Fibroblast of lung (primary cell): Measurements from ENCODE around the gene MIXL1. TPM values are rescaled to one million over a fixed set of nuclear protein-coding genes. Genes with fewer than 3 reads are reported as not detected.

Experiments used
- DNase-seq, 2 donors: peaks; one replicate each; pipeline versions ENCODE4 v3.0.0 to v3.0.0-alpha.2; 2010; ENCODE audit warnings: low read depth in 2 of 2
- H2AFZ ChIP-seq: 2 replicates; pipeline ENCODE4 v1.5.1; 2012; ENCODE audit warnings: low read length, control low read depth, inconsistent platforms
- H3K27ac ChIP-seq: 2 replicates; pipeline ENCODE4 v1.5.1; 2011; ENCODE audit warnings: low read length, control low read depth; ENCODE audit not compliant: insufficient read depth
- H3K27me3 ChIP-seq: 2 replicates; pipeline ENCODE4 v1.5.1; 2011; ENCODE audit warnings: mild to moderate bottlenecking, low read length; ENCODE audit not compliant: control insufficient read depth, insufficient read depth
- H3K36me3 ChIP-seq: 2 replicates; pipeline ENCODE4 v1.5.1; 2011; ENCODE audit warnings: low read length; ENCODE audit not compliant: control insufficient read depth, insufficient read depth
- H3K4me1 ChIP-seq: 2 replicates; pipeline ENCODE4 v1.5.1; 2011; ENCODE audit warnings: low read length; ENCODE audit not compliant: control insufficient read depth, insufficient read depth; ENCODE audit errors: extremely low read depth
- H3K4me2 ChIP-seq: 2 replicates; pipeline ENCODE4 v1.5.1; 2011; ENCODE audit warnings: low read length, control low read depth; ENCODE audit not compliant: insufficient read depth; ENCODE audit errors: extremely low read depth
- H3K4me3 ChIP-seq, 4 experiments: fragments of 200-600 bp in 1 of 4; sonication (generic) in 1 of 4; replicated peaks in 1 of 4; 2 replicates each; pipeline ENCODE4 v1.5.1; 2011 to 2016; ENCODE audit warnings: low read length in 4 of 4, low read depth in 3 of 4, mild to moderate bottlenecking in 3 of 4, control low read depth in 2 of 4, inconsistent platforms in 1 of 4, mixed read lengths in 1 of 4; ENCODE audit not compliant: insufficient read depth in 1 of 4; ENCODE audit errors: control extremely low read depth in 1 of 4
- H3K79me2 ChIP-seq: 2 replicates; pipeline ENCODE4 v1.5.1; 2012; ENCODE audit warnings: mild to moderate bottlenecking, low read length, inconsistent platforms; ENCODE audit not compliant: control insufficient read depth, insufficient read depth
- H3K9ac ChIP-seq: 2 replicates; pipeline ENCODE4 v1.5.1; 2011; ENCODE audit warnings: mild to moderate bottlenecking, low read length, control low read depth; ENCODE audit not compliant: insufficient read depth
- H3K9me3 ChIP-seq: 2 replicates; pipeline ENCODE4 v1.5.1; 2012; ENCODE audit warnings: low read depth, low read length; ENCODE audit not compliant: control insufficient read depth, insufficient read depth
- H4K20me1 ChIP-seq: 2 replicates; pipeline ENCODE4 v1.5.1; 2011; ENCODE audit warnings: low read length; ENCODE audit not compliant: control insufficient read depth, insufficient read depth; ENCODE audit errors: extremely low read depth
- CTCF ChIP-seq, 2 donors: IDR thresholded peaks in 1 of 2; conservative IDR thresholded peaks in 1 of 2; 1 replicate in 1 of 2; 2 replicates in 1 of 2; pipeline ENCODE4 v1.5.1; 2011 to 2012; ENCODE audit warnings: low read length in 2 of 2, control low read depth in 1 of 2, inconsistent platforms in 1 of 2, low read depth in 1 of 2, mild to moderate bottlenecking in 1 of 2
- EZH2 ChIP-seq: IDR thresholded peaks from 2 replicates; pipeline ENCODE4 v1.5.1; 2012; ENCODE audit warnings: low read length, control low read depth, mild to moderate bottlenecking; ENCODE audit errors: missing control alignments
- polyA plus RNA-seq, 2 donors: library from polyadenylated mRNA; depleted of rRNA in 1 of 2; stranded (reverse) in 1 of 2; unstranded in 1 of 2; fragments of >200 nt; gene quantifications; 2 replicates each; pipeline ENCODE4 v1.2.1, GENCODE V29; 2011 to 2012; ENCODE audit warnings: missing spikeins in 1 of 2
- total RNA-seq: library from RNA; depleted of rRNA; stranded (reverse); fragments of >200 nt; gene quantifications from 2 replicates; pipeline ENCODE4 v1.2.1, GENCODE V29; 2014

The MIXL1 gene
- total and polyA plus RNA-seq, 2 donors (not counting 1 experiment from before 2014, with no cell fraction given), result 0.07 TPM; not detected in 1

- peak in 1 of 2 donors; percentile 21 for DNase-seq
- H3K4me2 ChIP-seq, result no peak overlapping the region
- no peak overlapping the region for H2AFZ ChIP-seq
- no peaks in the 10 kb centered on the region for H4K20me1 ChIP-seq
- no peak overlapping the region for H3K27ac ChIP-seq
- no peak overlapping the region for H3K9ac ChIP-seq
- no peaks in the 10 kb centered on the region for H3K9me3 ChIP-seq
- no peaks in the 10 kb centered on the region for H3K79me2 ChIP-seq
- no peaks in the 10 kb centered on the region for H3K36me3 ChIP-seq
- no peaks in the 10 kb centered on the region for H3K4me1 ChIP-seq
- H3K4me3 ChIP-seq, result no peak overlapping the region
- H3K27me3 ChIP-seq, result no peaks in the 10 kb centered on the region
- TF ChIP-seq EZH2 (no peak), CTCF (conservative IDR thresholded peaks at IDR 0.05 in 1 of 2, IDR thresholded peaks at IDR 0.05 in 1 of 2; ENCODE audit: low read depth in 1 of 2, low read length in 2 of 2) (no peak)
Measured at GRCh38 chr1:226274138-226274537, 50.7 kb downstream of the MIXL1 start.

- no peaks in the 10 kb centered on the region for H3K36me3 ChIP-seq
- H3K79me2 ChIP-seq, result no peaks in the 10 kb centered on the region
- no peaks in the 10 kb centered on the region for H4K20me1 ChIP-seq
- no peak for DNase-seq
- no peak overlapping the region for H3K4me3 ChIP-seq
- TF ChIP-seq EZH2 (no peak), CTCF (conservative IDR thresholded peaks at IDR 0.05 in 1 of 2, IDR thresholded peaks at IDR 0.05 in 1 of 2; ENCODE audit: low read depth in 1 of 2, low read length in 2 of 2) (no peak)
- H2AFZ ChIP-seq, result no peak overlapping the region
- H3K4me2 ChIP-seq, result no peak overlapping the region
- no peak overlapping the region for H3K27ac ChIP-seq
- no peaks in the 10 kb centered on the region for H3K4me1 ChIP-seq
- no peaks in the 10 kb centered on the region for H3K9me3 ChIP-seq
- H3K27me3 ChIP-seq, result no peaks in the 10 kb centered on the region
- H3K9ac ChIP-seq, result no peak overlapping the region
Measured at GRCh38 chr1:226276077-226276682, 52.7 kb downstream of the MIXL1 start.

Other genes with a start within 250 kb of the MIXL1 start
- gene SDE2, start 224.3 kb upstream of the MIXL1 start, total RNA-seq, result 24.7 and 25.8 TPM in 2 replicates
- gene SDE2, start 224.3 kb upstream of the MIXL1 start, polyA plus RNA-seq, result 17.2 and 17.7 TPM in 2 replicates
- gene H3-3A, start 160.9 kb upstream of the MIXL1 start, total RNA-seq, result 86.2 and 105 TPM in 2 replicates
- gene H3-3A, start 160.9 kb upstream of the MIXL1 start, polyA plus RNA-seq, result 285 and 312 TPM in 2 replicates
- 60.9 and 67.7 TPM in 2 replicates for gene ACBD3, start 36.9 kb upstream of the MIXL1 start, total RNA-seq
- gene ACBD3, start 36.9 kb upstream of the MIXL1 start, polyA plus RNA-seq, result 62.3 and 85.0 TPM in 2 replicates
- gene LIN9, start 85.5 kb downstream of the MIXL1 start, total RNA-seq, result 2.8 TPM in 2 replicates
- gene LIN9, start 85.5 kb downstream of the MIXL1 start, polyA plus RNA-seq, result 2.3 and 5.2 TPM in 2 replicates
- gene PARP1, start 184.4 kb downstream of the MIXL1 start, total RNA-seq, result 63.4 and 78.4 TPM in 2 replicates
- 61.7 and 113 TPM in 2 replicates for gene PARP1, start 184.4 kb downstream of the MIXL1 start, polyA plus RNA-seq